A549 (cell line): ENCODE measurements around the gene NFIX. TPM values are rescaled to one million over a fixed set of nuclear protein-coding genes. Genes with fewer than 3 reads are reported as not detected.
A peak's percentile ranks its signal among the peaks of the same experiment; 100 is the strongest.

Experiments
- ATAC-seq, 2 experiments: fragments of 200-7000 bp in 1 of 2; fragments of >200 bp in 1 of 2; cut with Nextera tagmentation in 1 of 2; cut with Tn5 transposase in 1 of 2; 3 replicates each; pipeline versions ENCODE4 v1.8.0 to v1.9.1; 2018 to 2020; ENCODE audit warnings: mild to moderate bottlenecking in 1 of 2, moderate library complexity in 1 of 2
- CTCF ChIA-PET: fragments of 300-600 bp; sonication (Branson Sonifier 250); formaldehyde crosslinking; extraction: SDS; loops from one replicate; lab custom pipeline; 2021; ENCODE audit warnings: antibody characterized with exemption, inconsistent platforms; lab: Yijun Ruan, JAX
- POLR2A ChIA-PET: fragments of 350-600 bp; formaldehyde crosslinking; extraction: SDS; loops from one replicate; lab custom pipeline; 2021; ENCODE audit warnings: antibody characterized with exemption, inconsistent platforms; lab: Yijun Ruan, JAX
- DNase-seq, 2 experiments: peaks; one replicate each; pipeline versions ENCODE4 v3.0.0 to v3.0.0-alpha.2; 2011 to 2016; ENCODE audit warnings: low read depth in 1 of 2, low spot score in 1 of 2
- FAIRE-seq: peaks from 2 replicates; lab custom pipeline; 2011; peaks lifted over from hg19 to GRCh38; lab: Jason Lieb, UNC
- H3K27ac ChIP-seq, 2 experiments: fragments of >200 bp; sonication (Bioruptor Twin); formaldehyde crosslinking; 3 replicates each; pipeline ENCODE4 v1.5.1; 2016 to 2017
- H3K4me1 ChIP-seq: fragments of >200 bp; sonication (Bioruptor Twin); formaldehyde crosslinking; 3 replicates; pipeline ENCODE4 v1.6.1; 2016
- H3K4me2 ChIP-seq: fragments of >200 bp; sonication (Bioruptor Twin); formaldehyde crosslinking; 3 replicates; pipeline ENCODE4 v1.6.1; 2016
- H3K4me3 ChIP-seq: fragments of >200 bp; sonication (Bioruptor Twin); formaldehyde crosslinking; 3 replicates; pipeline ENCODE4 v1.5.1; 2016
- H3K9me3 ChIP-seq: fragments of >200 bp; sonication (Bioruptor Twin); formaldehyde crosslinking; 3 replicates; pipeline ENCODE4 v1.6.1; 2016
- BCL3 ChIP-seq: fragments of >200 bp; sonication (Bioruptor Twin); formaldehyde crosslinking; IDR thresholded peaks from 3 replicates; pipeline ENCODE4 v1.6.1; 2016
- CBX2 ChIP-seq: fragments of 200-600 bp; sonication (generic); IDR thresholded peaks from 2 replicates; pipeline ENCODE4 v1.6.1; 2016; ENCODE audit warnings: low read depth, mild to moderate bottlenecking, borderline replicate concordance
- CBX8 ChIP-seq: fragments of 200-600 bp; sonication (generic); IDR thresholded peaks from 2 replicates; pipeline ENCODE4 v1.6.1; 2016
- CEBPB ChIP-seq, 2 experiments: fragments of >200 bp in 1 of 2; sonication (Bioruptor Twin) in 1 of 2; formaldehyde crosslinking in 1 of 2; IDR thresholded peaks; 2 replicates each; pipeline ENCODE4 v1.6.1; 2012 to 2016
- CHD2 ChIP-seq: fragments of 150-350 bp; IDR thresholded peaks from 2 replicates; pipeline ENCODE4 v1.6.1; 2014; ENCODE audit warnings: low read length; ENCODE audit not compliant: partially characterized antibody
- EHF ChIP-seq: fragments of 250-450 bp; sonication (Bioruptor Pico); IDR thresholded peaks from 2 replicates; pipeline ENCODE4 v1.5.0; 2020; ENCODE audit warnings: mild to moderate bottlenecking
- EHMT2 ChIP-seq: fragments of 200-600 bp; sonication (generic); IDR thresholded peaks from 2 replicates; pipeline ENCODE4 v1.6.1; 2016; ENCODE audit warnings: antibody characterized with exemption, low read depth, mild to moderate bottlenecking, moderate library complexity
- EP300 ChIP-seq, 2 experiments: fragments of >200 bp; sonication (Bioruptor Twin); formaldehyde crosslinking; IDR thresholded peaks; 2 replicates in 1 of 2; 3 replicates in 1 of 2; pipeline ENCODE4 v1.6.1; 2016 to 2017
- FOSB ChIP-seq: fragments of 250-450 bp; sonication (Bioruptor Pico); IDR thresholded peaks from 2 replicates; pipeline ENCODE4 v1.5.0; 2020; ENCODE audit warnings: mild to moderate bottlenecking, moderate library complexity
- HEYL ChIP-seq: fragments of 250-450 bp; sonication (Bioruptor Pico); IDR thresholded peaks from 2 replicates; pipeline ENCODE4 v1.8.0; 2021; ENCODE audit warnings: mild to moderate bottlenecking, moderate library complexity
- HOXA7 ChIP-seq: fragments of 250-450 bp; sonication (Bioruptor Pico); IDR thresholded peaks from 2 replicates; pipeline ENCODE4 v1.5.0; 2020; ENCODE audit warnings: mild to moderate bottlenecking, moderate library complexity
- HOXB5 ChIP-seq: fragments of 250-450 bp; sonication (Bioruptor Pico); IDR thresholded peaks from 2 replicates; pipeline ENCODE4 v1.5.0; 2020; ENCODE audit warnings: mild to moderate bottlenecking, moderate library complexity
- JUN ChIP-seq, 2 experiments: fragments of >200 bp; sonication (Bioruptor Twin); formaldehyde crosslinking; IDR thresholded peaks; 2 replicates in 1 of 2; 3 replicates in 1 of 2; pipeline ENCODE4 v1.6.1; 2016 to 2017
- MAFK ChIP-seq: fragments of 450-650 bp; IDR thresholded peaks from 2 replicates; pipeline ENCODE4 v1.6.1; 2014; ENCODE audit not compliant: partially characterized antibody
- MYC ChIP-seq: IDR thresholded peaks from 2 replicates; pipeline ENCODE4 v1.6.1; 2012; ENCODE audit warnings: mild to moderate bottlenecking, inconsistent platforms, low read length, improper control_type of control experiment, borderline replicate concordance
- NFE2L2 ChIP-seq: fragments of 150-350 bp; conservative IDR thresholded peaks from 2 replicates; pipeline ENCODE4 v1.6.1; 2014; ENCODE audit warnings: low read length
- POLR2AphosphoS2 ChIP-seq: conservative IDR thresholded peaks from 2 replicates; pipeline ENCODE4 v1.6.1; 2012; ENCODE audit warnings: low read length, improper control_type of control experiment, inconsistent platforms
- RAD21 ChIP-seq, 2 experiments: fragments of >200 bp in 1 of 2; sonication (Bioruptor Twin) in 1 of 2; formaldehyde crosslinking in 1 of 2; IDR thresholded peaks in 1 of 2; conservative IDR thresholded peaks in 1 of 2; 2 replicates in 1 of 2; 3 replicates in 1 of 2; pipeline ENCODE4 v1.6.1; 2012 to 2018; ENCODE audit warnings: inconsistent platforms in 1 of 2
- RCOR1 ChIP-seq: fragments of 150-350 bp; IDR thresholded peaks from 2 replicates; pipeline ENCODE4 v1.6.1; 2014; ENCODE audit warnings: antibody characterized with exemption, low read length, low read depth
- RNF2 ChIP-seq: fragments of 200-600 bp; sonication (generic); IDR thresholded peaks from 2 replicates; pipeline ENCODE4 v1.6.1; 2016; ENCODE audit warnings: low read depth, mild to moderate bottlenecking, antibody characterized with exemption, moderate library complexity, borderline replicate concordance
- SMC3 ChIP-seq: fragments of >200 bp; sonication (Bioruptor Twin); formaldehyde crosslinking; IDR thresholded peaks from 3 replicates; pipeline ENCODE4 v1.6.1; 2018; ENCODE audit warnings: inconsistent platforms
- SREBF2 ChIP-seq: fragments of 450-650 bp; IDR thresholded peaks from 2 replicates; pipeline ENCODE4 v1.6.1; 2014; ENCODE audit warnings: mild to moderate bottlenecking, moderate library complexity
- TFCP2L1 ChIP-seq: fragments of 250-450 bp; sonication (Bioruptor Pico); IDR thresholded peaks from 2 replicates; pipeline ENCODE4 v1.5.0; 2021; ENCODE audit warnings: mild to moderate bottlenecking
- TP53 ChIP-seq: fragments of 250-450 bp; sonication (Bioruptor Pico); IDR thresholded peaks from 2 replicates; pipeline ENCODE4 v1.5.0; 2021; ENCODE audit warnings: mild to moderate bottlenecking, moderate library complexity
- ZSCAN20 ChIP-seq: fragments of 250-450 bp; sonication (Bioruptor Pico); IDR thresholded peaks from 2 replicates; pipeline ENCODE4 v1.8.0; 2022; ENCODE audit warnings: mild to moderate bottlenecking, moderate library complexity
- WGBS: methylation state at CpG from one replicate; pipeline ENCODE4 v1.1.6; 2017; ENCODE audit errors: missing lambda C conversion rate; 5-methylcytosine and 5-hydroxymethylcytosine counted together
- polyA plus RNA-seq, 4 experiments: library from polyadenylated mRNA; depleted of rRNA in 3 of 4; stranded (reverse); fragments of >200 nt; fragmentation: RNase III in 1 of 4; extraction: RNeasy Plus Mini Kit Qiagen cat#74134 plus additional on column Dnase treatment in 1 of 4; gene quantifications; 2 replicates in 3 of 4; 3 replicates in 1 of 4; pipeline ENCODE4 v1.2.3, GENCODE V29; 2011 to 2017

The NFIX gene
- polyA plus RNA-seq, 2 of the 4 experiments (the other 2 are of a cell fraction) = 0.52 to 3.0 TPM

GRCh38 chr19:13026462-13027370 is 31.4 kb downstream of the NFIX start:
- FAIRE-seq (no peak), ATAC-seq (no peak), DNase-seq (peak in 1 of 2 experiments; percentile 39)
- TF ChIP-seq EHMT2 (no peak), CEBPB (IDR thresholded peaks at IDR 0.05) (0 out of 4 replicates have a peak, but pooled peaks of 1 of the 2 experiments have one; percentile 39)
- H3K4me2 ChIP-seq = peak overlapping the region; percentile 94
- peak overlapping the region; percentile 64 to 67 for H3K27ac ChIP-seq
- ChIA-PET CTCF (interaction anchor here (0.6 to 9.3 kb wide), 8 partner anchors 9 to 62 kb away, joined by 3 to 89 read pairs (median 4); no protein-coding TSS in a partner anchor), POLR2A (no interaction called here)
- H3K9me3 ChIP-seq = no peaks in the 10 kb centered on the region
- WGBS = 52% methylated on average over 14 of the region's 14 CpGs
- H3K4me1 ChIP-seq = peaks cover 19% of the 10 kb centered on the region
- H3K4me3 ChIP-seq = no peak overlapping the region; the same call in 2 of the 3 replicates

- POLR2A ChIA-PET = no interaction called here
- DNase-seq (no peak), FAIRE-seq (no peak), ATAC-seq (no peak)
- no peaks in the 10 kb centered on the region for H3K9me3 ChIP-seq
- H3K4me1 ChIP-seq = peaks cover 19% of the 10 kb centered on the region
- CTCF ChIA-PET = interaction anchor here (0.9 to 9.3 kb wide), 5 partner anchors 22 to 62 kb away, joined by 4 to 89 read pairs (median 5); no protein-coding TSS in a partner anchor
- H3K27ac ChIP-seq = peak overlapping the region in 1 of 2 experiments; percentile 67; a peak in 1 of 6 replicates
- TF ChIP-seq POLR2AphosphoS2 (no peak), EP300 (IDR thresholded peaks at IDR 0.05) (no peak), NFE2L2 (no peak), HEYL (CRISPR knock-in tag) (no peak), SREBF2 (no peak), BCL3 (no peak), FOSB (CRISPR knock-in tag) (no peak), MAFK (no peak), MYC (no peak), EHF (CRISPR knock-in tag) (no peak), RNF2 (no peak), TP53 (CRISPR knock-in tag) (no peak), HOXB5 (CRISPR knock-in tag) (no peak), CHD2 (no peak), CBX8 (no peak), RCOR1 (no peak)
- WGBS = 94% methylated on average over 6 of the region's 6 CpGs
- H3K4me2 ChIP-seq = no peak overlapping the region
- no peak overlapping the region for H3K4me3 ChIP-seq
These were observed 32.3 kb downstream of the NFIX start for GRCh38 chr19:13027557-13027956.

GRCh38 chr19:13028027-13028426 is 32.8 kb downstream of the NFIX start:
- Histone ChIP-seq H3K4me3 (no peak overlapping the region), H3K27ac (no peak overlapping the region), H3K4me1 (peaks cover 19% of the 10 kb centered on the region), H3K4me2 (no peak overlapping the region), H3K9me3 (no peaks in the 10 kb centered on the region)
- CTCF ChIA-PET = interaction anchor here (0.7 to 9.3 kb wide), 8 partner anchors 19 to 63 kb away, joined by 3 to 89 read pairs (median 4); no protein-coding TSS in a partner anchor
- FAIRE-seq (no peak), ATAC-seq (no peak), DNase-seq (no peak)
- WGBS = 58% methylated on average over 2 of the region's 3 CpGs
- POLR2A ChIA-PET = no interaction called here
- TF ChIP-seq MAFK = no peak
- TF ChIP-seq HOXB5 (CRISPR knock-in tag) = no peak
- no peak for TF ChIP-seq HOXA7
- no peak for TF ChIP-seq TFCP2L1 (CRISPR knock-in tag)
- TF ChIP-seq RAD21 (conservative IDR thresholded peaks at IDR 0.05 in 1 of 2, IDR thresholded peaks at IDR 0.05 in 1 of 2) = no peak
- TF ChIP-seq ZSCAN20 (CRISPR knock-in tag) = no peak
- TF ChIP-seq CBX2 = no peak
- no peak for TF ChIP-seq SMC3
- TF ChIP-seq JUN (IDR thresholded peaks at IDR 0.05) = no peak
